ENCODE results near the gene RHEBL1.

- TF ChIP-seq POLR2A (IDR thresholded peaks at IDR 0.05; ENCODE audit: low read depth, low read length) (no peak), CTCF (conservative IDR thresholded peaks at IDR 0.05; ENCODE audit: low read depth, low read length) (no peak), MAFK (IDR thresholded peaks at IDR 0.05; ENCODE audit: low read depth, low read length) (no peak), SMC3 (IDR thresholded peaks at IDR 0.05; ENCODE audit: low read depth, low read length) (no peak), MAZ (IDR thresholded peaks at IDR 0.05; ENCODE audit: borderline replicate concordance, low read depth, low read length) (no peak), MXI1 (IDR thresholded peaks at IDR 0.05; ENCODE audit: borderline replicate concordance, low read depth, low read length) (no peak), USF2 (IDR thresholded peaks at IDR 0.05; ENCODE audit: low read depth, low read length) (no peak), CEBPB (IDR thresholded peaks at IDR 0.05; ENCODE audit: low read depth, low read length) (no peak), BHLHE40 (IDR thresholded peaks at IDR 0.05; ENCODE audit: low read depth, low read length) (no peak)
Observed at GRCh38 chr12:49057888-49058287, 11.9 kb downstream of the RHEBL1 start.

Measured in IMR-90 (cell line).